T-helper 1 cell (primary cell): ENCODE measurements around the gene SLC26A8.
A peak's percentile ranks its signal among the peaks of the same experiment; 100 is the strongest.
"Not testable (repeated sequence)": the region's sequence is repeated elsewhere in the genome, so short reads cannot be mapped to it uniquely, and the experiment has no call there.

Source experiments
- DNase-seq, 5 donors: peaks; one replicate each; pipeline ENCODE4 v3.0.0-alpha.2; 2012 to 2020

SLC26A8 gene

DNA sequence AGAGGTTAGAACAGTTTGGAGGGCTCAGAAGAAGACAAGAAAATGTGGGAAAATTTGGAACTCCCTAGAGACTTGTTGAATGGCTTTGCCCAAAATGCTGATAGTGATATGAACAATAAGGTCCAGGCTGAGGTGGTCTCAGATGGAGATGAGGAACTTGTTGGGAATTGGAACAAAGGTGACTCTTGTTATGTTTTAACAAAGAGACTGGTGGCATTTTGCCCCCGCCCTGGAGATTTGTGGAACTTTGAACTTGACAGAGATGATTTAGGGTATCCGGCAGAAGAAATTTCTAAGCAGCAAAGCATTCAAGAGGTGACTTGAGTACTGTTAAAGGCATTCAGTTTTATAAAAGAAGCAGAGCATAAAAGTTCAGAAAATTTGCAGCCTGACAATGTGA lies 84.4 kb downstream of the SLC26A8 start:
- not testable (repeated sequence) for DNase-seq

DNA sequence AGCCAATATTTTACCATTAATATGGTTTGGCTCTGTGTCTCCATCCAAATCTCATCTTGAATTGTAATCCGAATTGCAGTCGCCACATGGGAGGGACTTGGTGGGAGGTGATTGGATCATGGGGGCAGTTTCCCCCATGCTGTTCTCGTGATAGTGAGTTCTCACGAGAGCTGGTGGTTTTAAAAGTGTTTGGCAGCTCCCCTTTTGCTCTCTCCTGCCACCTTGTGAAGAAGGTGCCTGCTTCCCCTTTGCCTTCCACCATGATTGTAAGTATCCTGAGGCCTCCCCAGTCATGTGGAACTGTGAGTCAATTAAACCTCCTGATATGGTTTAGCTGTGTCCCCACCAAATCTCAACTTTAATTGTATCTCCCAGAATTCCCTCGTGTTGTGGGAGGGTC lies 85.2 kb downstream of the SLC26A8 start:
- DNase-seq: not testable (repeated sequence)

DNA sequence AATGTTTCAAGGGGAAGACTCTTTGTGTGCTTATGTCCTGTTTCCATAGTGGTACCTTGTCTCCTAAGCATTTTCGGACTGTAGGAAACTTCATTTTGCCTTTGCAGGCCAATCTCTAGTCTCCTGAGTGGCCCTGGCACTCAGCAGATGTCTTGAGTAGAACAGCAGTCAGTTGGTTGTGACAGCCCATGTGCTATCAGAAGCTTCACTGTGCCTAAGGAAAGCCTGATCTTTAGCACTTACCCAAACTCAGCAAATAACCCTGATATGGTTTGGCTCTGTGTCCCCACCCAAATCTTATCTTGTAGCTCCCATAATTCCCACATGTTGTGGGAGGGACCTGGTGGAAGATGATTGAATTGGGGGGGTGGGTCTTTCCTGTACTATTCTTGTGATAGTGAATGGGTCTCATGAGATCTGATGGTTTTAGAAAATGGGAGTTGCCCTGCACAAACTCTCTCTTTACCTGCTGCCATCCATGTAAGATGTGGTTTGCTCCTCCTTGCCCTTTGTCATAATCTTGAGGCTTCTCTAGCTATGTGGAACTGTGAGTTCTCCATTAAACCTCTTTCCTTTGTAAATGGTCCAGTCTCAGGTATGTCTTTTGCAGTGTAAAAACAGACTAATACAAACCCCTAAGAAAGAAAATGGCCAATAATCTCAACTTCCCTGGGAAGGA lies 87.6 kb downstream of the SLC26A8 start:
- DNase-seq: no peak

DNA sequence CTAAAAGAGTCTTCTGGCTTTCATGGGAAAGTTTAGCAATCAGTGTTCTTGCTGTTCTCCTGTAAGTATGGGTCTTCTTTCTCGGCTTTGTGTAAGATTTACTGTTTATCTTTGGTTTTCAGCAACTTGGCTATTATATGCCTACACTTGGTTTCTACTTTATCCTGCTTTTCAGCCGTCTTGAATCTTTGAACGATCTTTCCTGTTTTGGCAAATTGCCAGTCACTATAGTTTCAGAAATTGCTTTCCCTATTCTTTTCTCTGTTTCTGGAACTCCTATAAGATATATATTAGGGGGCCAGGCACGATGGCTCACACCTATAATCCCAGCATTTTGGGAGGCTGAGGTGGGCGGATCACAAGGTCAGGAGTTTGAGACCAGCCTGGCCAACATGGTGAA lies 89.0 kb downstream of the SLC26A8 start:
- DNase-seq: no peak

DNA sequence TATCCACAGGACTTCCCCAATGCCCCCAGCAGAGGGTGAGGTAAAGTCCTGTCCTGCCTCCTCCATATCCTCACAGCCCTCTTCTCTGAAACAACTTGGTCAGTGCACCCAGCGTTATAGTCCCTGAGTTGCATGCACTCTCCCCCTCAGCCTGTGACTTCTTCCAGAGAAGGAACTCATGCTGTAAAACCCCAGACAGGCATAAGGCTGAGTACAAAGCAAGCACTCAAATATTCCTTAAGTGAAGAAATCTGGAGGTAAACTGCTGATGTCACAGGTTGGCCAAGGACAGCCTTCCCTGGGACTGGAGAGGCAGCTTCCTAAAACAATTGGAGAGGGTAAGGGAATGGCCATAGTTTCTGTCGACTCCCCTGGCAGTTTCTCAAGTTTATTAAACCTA lies 90.6 kb downstream of the SLC26A8 start:
- DNase-seq: no peak

DNA sequence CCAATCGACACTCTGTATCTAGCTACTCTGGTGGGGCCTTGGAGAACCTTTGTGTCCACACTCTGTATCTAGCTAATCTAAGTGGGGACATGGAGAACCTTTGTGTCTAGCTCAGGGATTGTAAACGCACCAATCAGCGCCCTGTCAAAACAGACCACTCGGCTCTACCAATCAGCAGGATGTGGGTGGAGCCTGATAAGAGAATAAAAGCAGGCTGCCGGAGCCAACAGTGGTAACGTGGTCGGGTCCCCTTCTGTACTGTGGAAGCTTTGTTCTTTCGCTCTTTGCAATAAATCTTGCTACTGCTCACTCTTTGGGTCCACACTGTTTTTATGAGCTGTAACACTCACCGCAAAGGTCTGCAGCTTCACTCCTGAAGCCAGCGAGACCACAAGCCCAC lies 92.6 kb downstream of the SLC26A8 start:
- not testable (repeated sequence) for DNase-seq

DNA sequence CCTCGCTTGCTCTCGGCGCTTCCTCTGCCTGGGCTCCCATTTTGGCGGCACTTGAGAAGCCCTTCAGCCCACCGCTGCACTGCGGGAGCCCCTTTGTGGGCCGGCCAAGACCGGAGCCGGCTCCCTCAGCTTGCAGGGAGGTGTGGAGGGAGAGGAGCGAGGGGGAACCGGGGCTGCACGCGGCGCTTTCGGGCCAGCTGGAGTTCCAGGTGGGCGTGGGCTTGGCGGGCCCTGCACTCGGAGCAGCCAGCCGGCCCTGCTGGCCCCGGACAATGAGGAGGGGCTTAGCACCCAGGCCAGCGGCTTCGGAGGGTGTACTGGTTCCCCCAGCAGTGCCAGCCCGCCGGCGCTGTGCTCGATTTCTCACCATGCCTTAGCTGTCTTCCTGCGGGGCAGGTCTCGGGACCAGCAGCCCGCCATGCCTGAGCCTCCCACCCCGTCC lies 93.3 kb downstream of the SLC26A8 start:
- no peak for DNase-seq

DNA sequence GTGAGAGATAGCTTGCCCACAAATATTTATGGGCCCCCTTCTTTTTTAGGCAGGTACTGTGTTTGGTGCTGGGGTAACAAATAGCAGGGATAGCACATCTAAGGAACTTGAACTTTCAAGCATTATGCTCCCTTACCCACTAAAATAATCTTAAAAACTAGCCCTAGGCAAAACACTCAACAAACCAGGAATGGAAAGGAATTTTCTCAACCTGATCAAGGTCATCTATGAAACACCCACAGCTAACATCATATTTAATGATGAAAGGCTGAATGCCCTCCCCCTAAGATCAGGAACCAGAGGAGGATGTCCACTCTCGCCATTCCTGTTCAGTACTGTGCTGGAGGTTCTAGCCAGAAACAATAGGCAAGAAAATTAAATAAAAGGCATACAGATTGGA lies 94.8 kb downstream of the SLC26A8 start:
- DNase-seq: no peak

DNA sequence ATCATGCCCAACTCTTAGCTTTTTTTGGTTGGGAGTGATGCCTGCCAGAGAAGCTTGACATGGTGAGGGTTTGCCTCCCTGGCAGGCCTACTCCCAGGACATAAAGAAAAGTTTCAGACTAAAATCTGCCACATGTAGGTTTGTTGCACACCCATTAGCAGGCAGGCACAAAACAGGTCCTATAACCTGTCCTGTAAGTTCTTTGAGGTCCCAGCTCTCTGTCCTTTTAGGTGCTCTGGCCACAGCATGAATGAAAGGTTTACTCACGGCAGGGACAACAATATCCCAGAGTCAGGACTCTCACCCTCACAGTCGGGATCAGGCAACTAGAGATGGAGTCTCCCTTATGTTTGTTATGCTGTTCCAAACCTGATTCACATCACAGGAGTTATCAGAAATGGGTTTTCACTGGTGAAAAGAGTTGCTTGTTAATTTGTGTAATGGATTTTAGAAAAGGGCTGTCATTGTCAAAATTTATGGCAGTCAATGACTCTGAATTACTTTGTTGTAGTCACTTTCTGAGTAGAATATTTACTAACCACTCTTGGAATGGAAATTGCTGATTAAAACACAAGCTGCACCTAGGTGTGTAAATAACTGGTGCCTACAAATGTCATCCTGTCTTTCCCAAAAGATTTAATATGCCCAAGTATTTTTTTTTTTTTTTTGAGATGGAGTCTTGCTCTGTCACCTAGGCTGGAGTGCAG lies 97.8 kb downstream of the SLC26A8 start:
- no peak for DNase-seq

DNA sequence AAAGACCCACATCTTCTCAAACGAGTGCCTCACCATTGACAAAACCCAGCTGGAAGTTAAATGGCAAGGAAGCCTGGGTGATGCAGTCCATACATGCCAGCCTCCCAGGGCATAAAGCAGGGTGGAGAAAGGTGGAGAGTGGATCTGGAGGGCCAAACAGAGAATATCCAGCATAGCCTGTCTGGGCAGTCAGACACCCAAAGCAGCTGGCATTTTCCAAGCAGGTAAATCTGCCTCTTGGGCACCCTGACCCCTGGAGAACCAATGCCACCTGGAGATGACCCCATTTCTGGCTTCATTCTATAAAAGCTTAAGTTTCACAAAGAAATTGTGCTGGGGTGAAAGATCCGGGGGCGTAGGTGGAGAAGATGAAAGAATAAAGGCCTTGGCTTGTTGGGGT lies 98.5 kb downstream of the SLC26A8 start:
- DNase-seq: no peak

DNA sequence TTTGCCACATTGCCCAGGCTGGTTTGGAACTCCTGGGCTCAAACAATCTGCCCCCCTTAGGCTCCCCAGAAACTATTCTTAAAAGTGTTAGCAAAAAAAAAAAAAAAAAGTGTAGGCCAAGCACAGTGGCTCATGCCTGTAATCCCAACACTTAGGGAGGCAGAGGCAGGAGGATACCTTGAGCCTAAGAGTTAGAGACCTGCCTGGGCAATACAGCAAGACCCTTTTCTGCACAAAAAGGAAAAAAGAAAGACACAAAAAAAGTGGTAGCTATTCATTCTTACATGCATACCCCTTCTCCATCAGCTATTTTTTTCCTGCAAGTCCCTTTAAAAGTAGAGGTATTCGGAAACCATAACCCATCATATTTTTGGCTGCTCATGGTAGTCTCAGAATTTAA lies 100.3 kb downstream of the SLC26A8 start:
- no peak for DNase-seq

DNA sequence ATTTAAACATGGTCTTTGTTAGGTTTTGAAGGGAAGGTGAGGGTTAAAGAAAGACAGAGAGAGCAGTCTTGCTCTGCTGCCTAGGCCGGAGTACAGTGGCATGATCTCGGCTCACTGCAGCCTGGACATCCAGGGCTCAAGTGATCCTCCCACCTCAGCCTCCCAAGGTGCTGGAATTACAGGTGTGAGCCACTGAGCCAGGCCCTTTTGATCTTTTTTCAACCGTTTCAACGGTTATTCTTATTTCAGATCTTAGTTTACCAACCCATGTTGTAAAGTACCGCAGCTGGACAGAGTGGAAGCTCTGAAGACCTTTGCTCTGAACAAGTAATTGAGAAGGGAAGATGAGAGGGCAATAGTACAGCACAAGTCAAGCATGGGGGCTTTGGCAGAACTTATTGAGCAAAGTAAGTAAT lies 102.3 kb downstream of the SLC26A8 start:
- DNase-seq: no peak

DNA sequence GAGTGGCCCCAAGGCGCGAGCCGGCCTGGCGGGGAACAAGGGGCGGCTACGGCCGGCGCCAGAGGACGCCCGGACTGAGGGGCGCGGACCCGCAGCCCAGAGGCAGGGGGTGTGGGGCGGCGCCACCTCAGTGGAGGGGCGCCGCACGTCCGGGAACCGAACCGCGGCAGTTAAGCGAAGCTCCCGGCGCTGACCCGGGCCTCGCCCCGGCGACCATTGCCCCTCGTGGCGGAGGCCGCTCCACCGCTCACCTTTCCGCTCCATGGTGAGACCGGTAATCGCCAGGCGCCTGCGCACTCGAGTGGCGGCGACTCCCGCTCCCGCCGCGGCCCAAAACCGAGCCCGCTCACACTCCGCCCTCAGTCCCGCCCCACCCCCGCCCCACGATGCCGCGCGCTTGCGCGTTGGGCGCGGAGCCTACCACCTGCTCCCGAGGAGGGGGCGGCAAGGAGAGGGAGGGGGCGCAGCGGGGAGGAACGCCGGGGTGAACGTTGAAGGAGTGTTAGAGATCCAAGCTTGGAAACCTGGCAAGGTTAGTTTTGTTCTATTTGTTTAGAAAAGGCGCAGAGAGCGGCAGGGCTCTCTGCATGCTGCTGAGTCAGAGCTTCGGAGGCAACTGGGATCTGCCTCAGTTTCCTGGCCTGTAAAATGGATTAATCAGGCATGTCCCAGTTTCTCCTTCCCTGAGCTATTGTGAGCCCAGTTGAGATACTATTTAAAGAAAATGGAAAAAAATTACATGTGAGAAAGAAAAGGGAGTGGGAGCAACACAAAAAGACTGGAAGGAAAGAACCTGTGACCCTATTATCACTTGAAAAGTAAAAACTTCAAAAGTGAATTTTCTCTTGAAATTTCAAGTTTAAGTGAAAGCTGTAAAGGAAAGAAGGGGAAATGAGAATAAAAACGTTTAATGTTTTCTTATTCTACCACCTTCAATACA lies 103.4 kb downstream of the SLC26A8 start, which contains the start of gene SRPK1:
SRPK1 (minus strand) TSS at position 306 of the 940 bp plus-strand sequence; CDS start at position 264, 42 bp downstream.
- peak; percentile 70 to 91 (median 77) for DNase-seq

DNA sequence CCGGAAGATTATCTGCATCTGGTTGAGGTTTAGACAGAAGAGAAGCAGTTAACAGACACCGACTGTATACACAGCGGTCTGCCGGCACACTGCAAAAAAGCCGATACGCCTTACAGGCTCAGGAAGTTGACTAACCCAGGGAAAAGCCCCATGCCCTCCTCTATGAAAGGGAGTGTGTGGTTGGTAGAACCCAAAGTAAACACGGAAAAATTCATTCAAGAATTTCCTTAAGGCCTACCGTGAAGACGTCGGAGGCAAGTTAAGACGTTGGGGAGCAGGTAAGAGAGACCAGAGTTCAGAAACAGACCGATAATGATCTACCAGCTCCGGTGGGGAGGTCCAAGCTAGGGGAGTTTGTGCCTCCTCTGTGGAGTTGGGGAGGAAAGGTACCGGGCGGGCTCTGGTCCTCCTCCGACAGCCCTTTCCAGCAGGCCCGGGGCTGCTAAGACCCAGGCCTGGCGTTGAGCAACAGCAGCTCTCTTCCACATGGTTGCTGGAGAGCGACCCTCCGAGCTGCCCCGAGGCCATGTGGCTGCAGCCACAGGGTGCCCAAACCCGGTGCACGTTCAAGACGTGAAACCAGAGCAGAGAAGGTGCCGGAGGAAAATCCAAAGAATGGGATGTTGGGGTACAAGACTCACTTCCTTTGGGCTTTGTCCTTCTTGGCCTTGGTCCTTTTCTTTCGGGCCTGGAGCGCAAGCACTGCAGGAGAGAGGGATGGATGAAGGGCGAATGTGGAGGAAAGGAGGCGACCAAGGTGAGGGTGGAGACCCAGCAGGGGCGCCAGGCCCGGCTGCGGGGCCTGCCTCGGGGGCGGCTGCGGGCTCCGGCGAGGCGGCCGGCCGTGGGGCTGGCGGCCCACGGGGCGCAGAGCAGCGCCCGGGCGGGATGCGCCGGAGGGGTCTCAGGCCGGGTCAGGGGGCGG lies 104.4 kb downstream of the SLC26A8 start:
- DNase-seq: peak in 4 of 5 donors; percentile 22 to 56 (median 31)

DNA sequence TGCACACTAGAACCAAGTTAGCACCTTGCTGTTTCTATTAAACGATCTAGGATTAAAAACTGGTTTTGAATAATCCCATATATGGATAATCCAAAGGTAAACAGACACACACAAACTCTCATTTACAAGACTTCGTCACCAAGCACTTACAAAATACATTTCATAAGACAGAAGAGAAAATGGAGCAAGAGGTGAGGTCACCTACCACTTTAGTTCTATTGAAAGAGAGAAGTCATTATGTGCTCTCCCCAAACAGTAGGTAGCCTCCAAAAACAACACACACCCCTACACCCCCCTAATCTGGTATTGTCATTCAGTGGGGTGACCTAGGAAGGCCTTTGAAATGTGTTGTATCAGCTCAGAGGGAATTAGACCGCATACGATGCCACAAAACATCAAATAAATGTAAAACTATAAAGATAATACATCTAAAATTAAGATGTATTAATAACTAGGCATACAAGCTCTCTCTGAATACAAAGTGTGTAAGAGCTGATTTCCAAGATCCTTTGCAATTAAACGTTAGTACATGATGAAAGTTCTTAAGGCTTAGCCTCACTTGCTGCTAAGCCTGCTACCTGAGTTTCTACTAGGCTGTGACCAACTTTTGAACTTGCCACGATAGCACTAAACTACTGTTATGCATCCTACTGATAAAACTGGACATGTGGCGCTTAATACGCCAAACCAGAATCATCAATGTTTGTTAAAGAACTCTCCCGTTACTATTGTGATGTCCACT lies 105.2 kb downstream of the SLC26A8 start:
- DNase-seq: peak in 1 of 5 donors; percentile 10

DNA sequence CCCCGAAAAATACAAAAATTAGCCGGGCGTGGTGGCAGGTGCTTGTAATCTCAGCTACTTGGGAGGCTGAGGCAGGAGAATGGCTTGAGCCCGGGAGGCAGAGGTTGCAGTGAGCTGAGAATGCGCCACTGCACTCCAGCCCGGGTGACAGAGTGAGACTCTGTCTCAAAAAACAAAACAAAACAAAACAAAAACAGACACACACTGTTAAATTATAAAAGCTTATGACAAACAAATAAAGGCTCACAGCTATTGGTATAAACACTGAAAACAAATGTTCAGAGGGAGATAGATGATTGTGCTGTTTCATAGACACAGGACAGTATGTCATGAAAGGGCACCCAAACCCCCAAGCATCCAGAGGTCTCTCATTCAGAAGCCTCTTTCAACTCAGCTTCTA lies 107.5 kb downstream of the SLC26A8 start:
- not testable (repeated sequence) for DNase-seq

DNA sequence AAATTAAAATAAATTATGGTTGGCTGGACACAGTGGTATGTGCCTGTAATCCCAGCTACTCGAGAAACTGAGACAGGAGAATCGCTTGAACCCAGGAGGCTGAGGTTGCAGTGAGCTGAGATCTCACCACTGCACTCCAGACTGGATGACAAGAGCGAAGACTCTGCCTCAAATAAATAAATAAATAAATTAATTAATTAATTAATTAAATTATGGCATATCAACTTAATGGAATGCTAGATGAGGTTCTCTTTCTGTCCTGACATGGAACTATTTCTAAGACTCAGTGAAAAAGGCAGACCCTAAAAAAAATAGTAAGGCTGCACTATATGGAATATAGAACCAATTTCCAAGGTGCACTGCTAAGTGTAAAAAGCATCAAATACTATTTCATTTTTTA lies 108.4 kb downstream of the SLC26A8 start:
- DNase-seq: no peak

DNA sequence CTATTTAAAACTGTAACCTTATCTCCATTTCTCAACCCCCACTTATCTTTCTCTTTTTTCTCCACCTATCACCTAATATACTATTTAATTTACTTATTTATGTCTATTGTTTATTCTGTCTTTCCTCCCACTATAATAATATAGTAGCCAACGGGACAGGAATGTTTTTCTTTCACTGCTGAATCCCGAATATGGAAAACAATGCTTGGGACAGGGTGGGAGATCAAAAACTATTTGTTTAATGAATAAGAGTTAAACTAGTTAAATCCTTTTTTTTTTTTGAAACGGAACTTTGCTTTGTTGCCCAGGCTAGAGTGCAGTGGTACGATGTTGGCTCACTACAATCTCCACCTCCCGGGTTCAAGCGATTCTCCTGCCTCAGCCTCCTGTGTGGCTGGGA lies 109.9 kb downstream of the SLC26A8 start:
- DNase-seq: no peak

DNA sequence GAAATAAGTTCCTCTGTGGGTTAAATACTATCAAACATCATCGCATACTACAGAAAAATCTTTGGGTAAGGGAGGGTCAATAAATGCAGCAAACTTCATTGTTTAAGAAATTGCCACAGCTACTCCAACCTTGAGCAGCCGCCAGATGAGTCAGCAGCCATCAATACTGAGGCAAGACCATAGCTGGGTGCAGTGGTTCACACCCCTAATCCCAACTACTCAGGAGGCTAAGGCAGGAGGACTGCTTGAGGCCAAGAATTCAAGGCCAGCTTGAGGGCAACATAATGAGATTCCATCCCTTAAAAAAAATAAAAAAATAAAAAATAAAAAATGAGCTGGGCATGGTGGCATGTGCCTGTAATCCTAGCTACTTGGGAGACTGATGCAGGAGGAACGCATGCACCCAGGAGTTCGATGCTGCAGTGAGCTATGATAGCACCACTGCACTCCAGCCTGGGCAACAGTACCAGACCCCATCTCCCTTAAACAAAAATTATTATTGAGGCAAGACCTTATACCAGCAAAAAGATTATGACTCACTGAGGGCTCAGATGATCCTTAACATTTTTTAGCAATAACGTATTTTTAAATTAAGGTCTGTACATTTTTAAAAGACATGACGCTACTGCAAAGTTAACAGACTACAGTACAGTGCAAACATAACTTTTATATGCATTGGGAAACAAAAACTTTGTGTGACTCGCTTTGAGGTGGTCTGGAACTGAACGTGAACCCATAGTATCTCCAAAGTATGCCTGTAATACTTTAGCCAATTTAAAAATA lies 112.4 kb downstream of the SLC26A8 start:
- no peak for DNase-seq

DNA sequence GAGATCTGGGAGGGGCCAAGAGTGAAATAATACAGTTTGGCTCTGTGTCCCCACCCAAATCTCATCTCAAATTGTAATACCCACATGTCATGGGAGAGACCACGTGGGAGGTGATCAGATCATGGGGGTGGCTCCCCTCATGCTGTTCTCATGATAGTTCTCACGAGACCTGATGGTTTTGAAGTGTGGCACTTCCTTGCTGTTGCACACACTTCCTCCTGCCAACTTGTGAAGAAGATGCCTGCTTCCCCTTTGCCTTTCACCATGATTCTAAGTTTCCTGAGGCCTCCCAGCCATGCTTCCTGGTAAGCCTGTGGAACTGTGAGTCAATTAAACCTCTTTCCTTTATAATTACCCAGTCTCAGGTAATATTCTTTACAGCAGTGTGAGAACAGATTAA lies 114.9 kb downstream of the SLC26A8 start:
- DNase-seq: not testable (repeated sequence)
